Uterus (tissue), 4 donors: ENCODE results near the gene SLC66A3. TPM values are rescaled to one million over a fixed set of nuclear protein-coding genes. Genes with fewer than 3 reads are reported as not detected.

Source experiments
- DNase-seq, 2 donors: peaks; one replicate each; pipeline ENCODE4 v3.0.0-alpha.2; 2019 to 2020
- H3K27ac ChIP-seq, 2 donors: fragments of 200-600 bp; sonication (generic); 1 replicate in 1 of 2; 2 replicates in 1 of 2; pipeline ENCODE4 v1.5.1; 2016 to 2018
- H3K27me3 ChIP-seq, 2 donors: fragments of 200-600 bp; sonication (generic); one replicate each; pipeline ENCODE4 v1.5.1; 2018 to 2019; ENCODE audit warnings: control low read depth in 1 of 2
- H3K36me3 ChIP-seq, 2 donors: fragments of 200-600 bp; sonication (generic); one replicate each; pipeline ENCODE4 v1.5.1; 2019; ENCODE audit warnings: control low read depth in 1 of 2
- H3K4me1 ChIP-seq, 2 donors: fragments of 200-600 bp; sonication (generic); one replicate each; pipeline ENCODE4 v1.5.1; 2018 to 2019; ENCODE audit warnings: control low read depth in 1 of 2
- H3K4me3 ChIP-seq, 2 donors: fragments of 200-600 bp; sonication (generic); 1 replicate in 1 of 2; 2 replicates in 1 of 2; pipeline ENCODE4 v1.5.1; 2018 to 2019; ENCODE audit warnings: mild to moderate bottlenecking in 1 of 2
- H3K9me3 ChIP-seq, 2 donors: fragments of 200-600 bp; sonication (generic); one replicate each; pipeline ENCODE4 v1.5.1; 2019; ENCODE audit warnings: control low read depth in 1 of 2
- CTCF ChIP-seq, 4 experiments: fragments of 200-600 bp in 2 of 4; fragments of 450-650 bp in 2 of 4; sonication (generic) in 2 of 4; IDR thresholded peaks; one replicate each; pipeline ENCODE4 v1.5.1; 2016 to 2019; ENCODE audit warnings: antibody characterized with exemption in 4 of 4, mild to moderate bottlenecking in 2 of 4, moderate library complexity in 1 of 4
- POLR2A ChIP-seq, 2 donors: fragments of 450-650 bp; IDR thresholded peaks; one replicate each; pipeline ENCODE4 v1.6.1; 2016; ENCODE audit warnings: antibody characterized with exemption in 2 of 2, mild to moderate bottlenecking in 1 of 2, moderate library complexity in 1 of 2
- intact Hi-C: fragments of 100-400 bp; cut with DNase I; formaldehyde crosslinking; loops from one replicate; pipeline ENCODE4 v1.15.1; 2023; ENCODE audit warnings: low total_unique reads
- total RNA-seq, 4 donors: library from RNA; depleted of rRNA in 3 of 4; stranded (reverse); fragments of >200 nt in 3 of 4; gene quantifications; one replicate each; pipeline versions ENCODE4 v1.1.0 to v1.2.4, GENCODE V29; 2014 to 2023
- donor health status: DM: yes; HTN: yes; CAD: no.

Gene SLC66A3
- total RNA-seq, 4 donors from 2014 or later, result 22.2 to 51.7 (median 37.7) TPM

- DNase-seq, result no peak
- no peaks in the 10 kb centered on the region for H3K9me3 ChIP-seq
- intact Hi-C loops, result no loop called here
- no peaks in the 10 kb centered on the region for H3K4me1 ChIP-seq
- no peak for TF ChIP-seq CTCF (IDR thresholded peaks at IDR 0.05)
- no peaks in the 10 kb centered on the region for H3K36me3 ChIP-seq
- no peak overlapping the region for H3K4me3 ChIP-seq
- H3K27ac ChIP-seq, result no peak overlapping the region
- no peaks in the 10 kb centered on the region for H3K27me3 ChIP-seq
Observed at GRCh38 chr2:11140492-11140891, 14.8 kb upstream of the SLC66A3 start.

GRCh38 chr2:11141319-11141718 lies 13.9 kb upstream of the SLC66A3 start:
- no peaks in the 10 kb centered on the region for H3K9me3 ChIP-seq
- intact Hi-C loops, result no loop called here

GRCh38 chr2:11142330-11142729 lies 12.9 kb upstream of the SLC66A3 start:
- H3K4me1 ChIP-seq, result no peaks in the 10 kb centered on the region
- intact Hi-C loops, result no loop called here
- H3K27me3 ChIP-seq, result no peaks in the 10 kb centered on the region
- H3K4me3 ChIP-seq, result no peak overlapping the region
- no peaks in the 10 kb centered on the region for H3K36me3 ChIP-seq
- DNase-seq, result no peak
- H3K27ac ChIP-seq, result no peak overlapping the region
- H3K9me3 ChIP-seq, result no peaks in the 10 kb centered on the region
- no peak for TF ChIP-seq POLR2A (IDR thresholded peaks at IDR 0.05)
- no peak for TF ChIP-seq CTCF (IDR thresholded peaks at IDR 0.05)

More at GRCh38 chr2:11141319-11141718, 13.9 kb upstream of the SLC66A3 start:
- Histone ChIP-seq H3K36me3 (no peaks in the 10 kb centered on the region), H3K27ac (no peak overlapping the region), H3K4me3 (no peak overlapping the region), H3K4me1 (no peaks in the 10 kb centered on the region), H3K27me3 (no peaks in the 10 kb centered on the region)
- TF ChIP-seq CTCF (IDR thresholded peaks at IDR 0.05) (no peak), POLR2A (IDR thresholded peaks at IDR 0.05) (no peak)
- DNase-seq, result no peak

GRCh38 chr2:11142987-11143386 lies 12.3 kb upstream of the SLC66A3 start:
- H3K27ac ChIP-seq, result no peak overlapping the region

More at GRCh38 chr2:11142987-11143386, 12.3 kb upstream of the SLC66A3 start:
- intact Hi-C loops, result no loop called here
- no peaks in the 10 kb centered on the region for H3K4me1 ChIP-seq
- H3K27me3 ChIP-seq, result no peaks in the 10 kb centered on the region
- H3K9me3 ChIP-seq, result no peaks in the 10 kb centered on the region
- no peak for TF ChIP-seq POLR2A (IDR thresholded peaks at IDR 0.05)
- TF ChIP-seq CTCF (IDR thresholded peaks at IDR 0.05), result no peak
- H3K4me3 ChIP-seq, result no peak overlapping the region
- no peak for DNase-seq
- no peaks in the 10 kb centered on the region for H3K36me3 ChIP-seq
